Naive thymus-derived CD4-positive, alpha-beta T cell (primary cell): ENCODE data around the gene TRMT11. TPM values are rescaled to one million over a fixed set of nuclear protein-coding genes. Genes with fewer than 3 reads are reported as not detected.

Source experiments
- ATAC-seq: fragments of 150-1000 bp; cut with Tn5 transposase; 2 replicates; pipeline ENCODE4 v1.10.0; 2021; ENCODE audit warnings: mild to moderate bottlenecking, moderate library complexity
- CTCF ChIA-PET: fragments of 350-600 bp; sonication (Branson Sonifier 250); formaldehyde crosslinking; loops from one replicate; lab custom pipeline; 2021; ENCODE audit warnings: antibody characterized with exemption; lab: Charles Lee
- POLR2A ChIA-PET: fragments of 350-600 bp; sonication (Branson Sonifier 250); formaldehyde crosslinking; loops from one replicate; lab custom pipeline; 2021; ENCODE audit warnings: antibody characterized with exemption, inconsistent platforms; lab: Charles Lee
- DNase-seq, 9 donors: peaks; one replicate each; pipeline versions ENCODE4 v3.0.0 to v3.0.0-alpha.2; 2020 to 2022; ENCODE audit warnings: mixed read lengths in 1 of 9
- H3K27ac ChIP-seq: one replicate; pipeline ENCODE4 v1.7.0; 2013; ENCODE audit warnings: mild to moderate bottlenecking, low read depth, low read length, moderate library complexity
- H3K27me3 ChIP-seq, 2 donors: one replicate each; pipeline ENCODE4 v1.7.0; 2013; ENCODE audit warnings: low read length in 2 of 2, mild to moderate bottlenecking in 2 of 2, moderate library complexity in 2 of 2; ENCODE audit not compliant: control insufficient read depth in 2 of 2, insufficient read depth in 2 of 2
- H3K36me3 ChIP-seq, 3 experiments: 1 replicate in 2 of 3; 2 replicates in 1 of 3; pipeline ENCODE4 v1.7.0; 2013; ENCODE audit warnings: low read length in 3 of 3, mild to moderate bottlenecking in 3 of 3, moderate library complexity in 1 of 3; ENCODE audit not compliant: insufficient read depth in 3 of 3, control insufficient read depth in 2 of 3
- H3K4me1 ChIP-seq, 2 donors: one replicate each; pipeline ENCODE4 v1.7.0; 2013; ENCODE audit warnings: low read length in 2 of 2, mild to moderate bottlenecking in 2 of 2, moderate library complexity in 1 of 2; ENCODE audit not compliant: control insufficient read depth in 2 of 2, insufficient read depth in 2 of 2
- H3K4me3 ChIP-seq: 2 replicates; pipeline ENCODE4 v1.7.0; 2013; ENCODE audit warnings: mild to moderate bottlenecking, low read length
- H3K9me3 ChIP-seq, 3 experiments: 1 replicate in 2 of 3; 2 replicates in 1 of 3; pipeline ENCODE4 v1.7.0; 2013; ENCODE audit warnings: low read length in 3 of 3; ENCODE audit not compliant: control insufficient read depth in 2 of 3
- H3K27ac Mint-ChIP-seq, 9 donors: one replicate each; pipeline ENCODE4 v1.8.0; 2020 to 2022; ENCODE audit warnings: mixed read lengths in 9 of 9, mild to moderate bottlenecking in 8 of 9, moderate library complexity in 5 of 9, inconsistent platforms in 2 of 9
- H3K27me3 Mint-ChIP-seq, 5 donors: one replicate each; pipeline ENCODE4 v1.8.0; 2021 to 2022; ENCODE audit warnings: mixed read lengths in 5 of 5, mild to moderate bottlenecking in 1 of 5
- H3K36me3 Mint-ChIP-seq, 5 donors: one replicate each; pipeline ENCODE4 v1.8.0; 2020 to 2022; ENCODE audit warnings: mixed read lengths in 5 of 5, mild to moderate bottlenecking in 3 of 5, inconsistent platforms in 1 of 5
- H3K4me1 Mint-ChIP-seq, 7 donors: one replicate each; pipeline ENCODE4 v1.8.0; 2020 to 2022; ENCODE audit warnings: mixed read lengths in 7 of 7, mild to moderate bottlenecking in 3 of 7, inconsistent platforms in 1 of 7
- H3K4me3 Mint-ChIP-seq, 10 donors: one replicate each; pipeline ENCODE4 v1.8.0; 2020 to 2022; ENCODE audit warnings: mild to moderate bottlenecking in 10 of 10, mixed read lengths in 10 of 10, moderate library complexity in 6 of 10, inconsistent platforms in 2 of 10
- H3K9me3 Mint-ChIP-seq, 11 donors: one replicate each; pipeline ENCODE4 v1.8.0; 2020 to 2022; ENCODE audit warnings: mixed read lengths in 11 of 11, mild to moderate bottlenecking in 4 of 11, inconsistent platforms in 1 of 11, moderate library complexity in 1 of 11
- intact Hi-C, 2 donors: fragments of 100-400 bp; cut with micrococcal nuclease; formaldehyde crosslinking; loops; one replicate each; pipeline ENCODE4 v1.15.1; 2023
- polyA plus RNA-seq, 2 donors: library from polyadenylated mRNA; unstranded; fragments of 300-500 nt; fragmentation: Illumina TruSeq; gene quantifications; one replicate each; pipeline ENCODE4 v1.2.3, GENCODE V29; 2021
- total RNA-seq, 6 experiments: library from RNA in 5 of 6; stranded (reverse) in 5 of 6; gene quantifications; 1 replicate in 5 of 6; 2 replicates in 1 of 6; pipeline ENCODE4 v1.2.3 and lab custom pipeline; 2021 to 2026

TRMT11 gene
- total and polyA plus RNA-seq, 7 experiments from 2014 or later = 12.4 to 34.1 (median 17.0) TPM

DNA sequence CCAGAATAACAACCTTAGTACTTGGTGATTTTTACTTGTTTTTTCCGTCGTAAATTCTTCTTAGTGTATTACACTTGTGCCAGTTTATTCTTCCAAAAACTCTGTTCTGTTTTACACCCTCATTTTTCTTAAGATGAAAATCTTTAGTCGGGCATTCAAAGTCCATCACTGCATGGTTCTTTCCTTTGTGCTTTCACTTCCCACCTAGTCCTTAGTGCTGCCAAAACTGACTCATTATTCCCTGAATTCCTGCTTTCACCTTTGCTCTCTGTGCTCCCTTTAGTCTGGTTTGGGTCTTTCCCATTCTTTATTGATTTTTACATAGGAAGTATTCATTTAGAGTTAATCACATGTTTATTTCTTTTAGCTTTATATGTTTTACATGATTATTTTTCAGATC lies 3.3 kb downstream of the TRMT11 start:
- DNase-seq (no peak), ATAC-seq (no peak)
- Histone ChIP-seq H3K4me1 (peaks cover 14 to 21% of the 10 kb centered on the region in 2 donors), H3K36me3 (peaks cover 0 to 7% (median 0%) of the 10 kb centered on the region in 3 experiments), H3K9me3 (no peaks in the 10 kb centered on the region), H3K27ac (no peak overlapping the region), H3K4me3 (no peak overlapping the region), H3K27me3 (no peaks in the 10 kb centered on the region)
- H3K27ac Mint-ChIP-seq = peak overlapping the region in 7 of 9 donors; percentile 0 to 63 (median 21)
- CTCF ChIA-PET = no interaction called here
- intact Hi-C loops = loop anchor here (5.0 to 10.0 kb wide), 6 partner anchors 435 to 1528 kb away; partner anchors contain the start of genes RNF146 (in 2 of the 2), HDDC2 (in 1 of the 2), MTCL3 (in 1 of the 2) and TPD52L1 (in 1 of the 2)
- H3K36me3 Mint-ChIP-seq = no peaks in the 10 kb centered on the region
- peak overlapping the region in 2 of 10 donors; percentile 5 to 42 for H3K4me3 Mint-ChIP-seq
- H3K27me3 Mint-ChIP-seq = no peaks in the 10 kb centered on the region
- POLR2A ChIA-PET = no interaction called here
- no peaks in the 10 kb centered on the region for H3K9me3 Mint-ChIP-seq
- H3K4me1 Mint-ChIP-seq = peaks cover 0 to 47% (median 28%) of the 10 kb centered on the region in 7 donors

DNA sequence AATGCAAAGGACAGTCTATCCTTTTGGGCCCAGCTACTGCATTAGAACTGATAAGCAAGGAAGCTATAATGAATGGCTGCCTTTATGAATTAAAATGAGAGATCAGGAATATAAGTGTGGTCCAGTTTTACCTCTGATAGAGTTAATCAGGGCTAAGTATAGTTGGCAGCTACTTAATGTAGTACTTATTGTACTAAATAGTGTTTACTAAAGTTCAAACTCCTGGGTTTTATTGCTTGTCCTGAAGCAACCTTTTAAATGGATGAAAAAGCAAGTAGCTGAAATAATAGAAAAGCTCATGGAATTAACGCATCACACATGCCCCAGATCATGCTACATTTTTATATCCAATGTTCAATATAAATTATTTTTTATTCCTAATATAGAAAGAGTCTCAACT lies 5.3 kb downstream of the TRMT11 start:
- Mint-ChIP-seq H3K36me3 (no peaks in the 10 kb centered on the region), H3K4me3 (no peak overlapping the region), H3K9me3 (peaks cover 0 to 2% (median 0%) of the 10 kb centered on the region in 11 donors), H3K27me3 (no peaks in the 10 kb centered on the region), H3K4me1 (peaks cover 9 to 60% (median 41%) of the 10 kb centered on the region in 7 donors), H3K27ac (peak overlapping the region in 2 of 9 donors; percentile 39 to 79)
- intact Hi-C loops = loop anchor here in 1 of 2 donors (10.0 kb wide), 1 partner anchor 433 kb away; no protein-coding TSS in a partner anchor
- peaks cover 0 to under 1% (median 0%) of the 10 kb centered on the region in 3 experiments for H3K36me3 ChIP-seq
- ChIA-PET POLR2A (interaction anchor here (1.0 to 1.6 kb wide), 2 partner anchors 34 to 201 kb away, joined by 4 to 6 read pairs; partner anchors contain the start of genes HINT3 and NCOA7), CTCF (interaction anchor here (1.3 kb wide), 1 partner anchor 17 kb away, joined by 3 read pairs; no protein-coding TSS in a partner anchor)
- H3K27ac ChIP-seq = no peak overlapping the region
- no peak overlapping the region for H3K4me3 ChIP-seq
- no peak for DNase-seq
- H3K4me1 ChIP-seq = peaks cover 7 to 16% of the 10 kb centered on the region in 2 donors
- no peak for ATAC-seq
- H3K27me3 ChIP-seq = no peaks in the 10 kb centered on the region
- H3K9me3 ChIP-seq = no peaks in the 10 kb centered on the region

DNA sequence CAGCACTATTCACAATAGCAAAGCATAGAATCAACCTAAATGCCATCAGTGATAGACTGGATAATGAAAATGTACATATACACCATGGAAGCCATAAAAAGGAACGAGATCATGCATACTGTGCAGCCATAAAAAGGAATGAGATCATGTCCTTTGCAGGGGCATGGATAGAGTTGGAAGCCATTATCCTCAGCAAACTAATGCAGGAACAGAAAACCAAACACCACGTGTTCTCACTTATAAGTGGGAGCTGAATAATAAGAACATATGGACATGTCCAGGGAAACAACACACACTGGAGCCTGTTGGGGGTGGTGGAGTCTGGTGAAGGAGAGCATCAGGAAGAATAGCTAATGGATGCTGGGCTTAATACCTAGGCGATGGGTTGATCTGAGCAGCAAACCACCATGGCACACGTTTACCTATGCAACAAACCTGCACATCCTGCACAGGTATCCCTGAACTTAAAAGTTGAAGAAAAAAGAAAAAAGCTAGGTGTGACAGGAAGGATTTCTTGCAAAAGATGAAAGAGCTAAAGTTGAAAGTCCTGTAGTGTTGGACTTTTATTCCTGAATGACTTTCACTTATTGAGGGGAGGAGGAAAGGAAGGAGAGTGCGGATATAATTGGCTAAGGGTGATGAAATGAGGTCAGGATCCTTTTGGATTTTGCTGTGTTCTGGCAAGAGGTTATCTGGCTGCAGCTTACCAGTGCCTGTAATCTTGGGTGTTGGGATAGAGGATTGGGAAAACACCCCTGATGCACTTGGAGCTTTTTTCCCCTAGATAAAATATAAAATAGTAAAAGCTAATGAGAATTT lies 8.5 kb downstream of the TRMT11 start:
- intact Hi-C loops = loop anchor here (5.0 to 10.0 kb wide), 2 partner anchors 430 to 1347 kb away; partner anchors contain the start of gene ECHDC1 (in 1 of the 2)
- Mint-ChIP-seq H3K27ac (peak overlapping the region in 5 of 9 donors; percentile 0 to 65 (median 50)), H3K9me3 (peaks cover 0 to 2% (median 0%) of the 10 kb centered on the region in 11 donors)

DNA sequence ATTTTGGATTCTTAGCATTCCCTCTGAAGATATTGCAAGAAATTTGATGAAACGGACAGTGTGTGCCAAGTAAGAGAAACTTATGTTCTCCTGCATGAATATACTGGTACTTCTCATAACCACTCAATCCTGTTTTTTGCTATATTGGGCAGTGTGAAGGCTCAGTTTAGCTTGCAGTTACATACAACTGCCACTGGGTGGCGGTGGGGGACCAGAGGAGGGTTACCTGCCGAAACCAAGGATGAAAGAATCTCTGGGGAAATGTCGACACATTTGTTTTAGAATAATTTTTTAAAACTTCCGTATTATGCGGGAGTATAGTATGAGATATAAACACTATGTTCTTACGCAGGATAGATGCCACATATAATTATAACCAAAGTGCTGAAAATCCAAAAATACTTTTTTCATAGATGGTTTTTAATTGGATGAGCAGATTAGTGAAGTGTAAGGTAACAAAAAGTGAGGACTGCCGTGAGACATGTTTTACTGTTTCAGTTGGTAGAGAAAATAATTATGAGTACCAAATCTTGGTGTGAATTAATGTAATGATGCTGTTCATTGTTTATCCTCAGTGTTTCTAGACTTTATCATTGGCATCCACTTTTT lies 9.7 kb downstream of the TRMT11 start:
- Histone ChIP-seq H3K4me3 (peak overlapping the region; percentile 42), H3K36me3 (peaks cover 0 to 6% (median 4%) of the 10 kb centered on the region in 3 experiments), H3K9me3 (no peaks in the 10 kb centered on the region), H3K4me1 (no peaks in the 10 kb centered on the region), H3K27me3 (no peaks in the 10 kb centered on the region), H3K27ac (no peak overlapping the region)
- ChIA-PET CTCF (interaction anchor here (0.5 to 1.6 kb wide), 9 partner anchors 8 to 205 kb away, joined by 3 to 11 read pairs (median 4); partner anchors contain the start of genes NCOA7 and TRMT11), POLR2A (interaction anchor here (1.2 to 1.6 kb wide), 2 partner anchors 9 to 215 kb away, joined by 4 to 9 read pairs; partner anchors contain the start of gene TRMT11)
- Mint-ChIP-seq H3K4me3 (peak overlapping the region; percentile 66 to 87 (median 77)), H3K4me1 (peaks cover 10 to 44% (median 41%) of the 10 kb centered on the region in 7 donors), H3K27ac (peak overlapping the region in 6 of 9 donors; percentile 8 to 63 (median 24)), H3K36me3 (peaks cover 0 to 33% (median 23%) of the 10 kb centered on the region in 5 donors), H3K9me3 (peaks cover 0 to 2% (median 0%) of the 10 kb centered on the region in 11 donors), H3K27me3 (no peaks in the 10 kb centered on the region)
- intact Hi-C loops = loop anchor here (1.0 to 10.0 kb wide), 11 partner anchors 10 to 1543 kb away; partner anchors contain the start of genes CENPW (in 1 of the 2), ECHDC1 (in 1 of the 2), RNF146 (in 1 of the 2) and TRMT11 (in 1 of the 2)
- DNase-seq = peak; percentile 51 to 78 (median 72)
- peak; percentile 99 for ATAC-seq

More for the DNA sequence above, 8.5 kb downstream of the TRMT11 start:
- Mint-ChIP-seq H3K36me3 (peaks cover 0 to 21% (median 19%) of the 10 kb centered on the region in 5 donors), H3K4me1 (peaks cover 9 to 53% (median 41%) of the 10 kb centered on the region in 7 donors), H3K4me3 (no peak overlapping the region), H3K27me3 (no peaks in the 10 kb centered on the region)
- H3K27ac ChIP-seq = no peak overlapping the region
- ATAC-seq = no peak
- POLR2A ChIA-PET = interaction anchor here (0.8 to 1.6 kb wide), 5 partner anchors 8 to 692 kb away, joined by 3 to 9 read pairs (median 4); partner anchors contain the start of genes NCOA7 and TRMT11
- peaks cover 0 to 4% (median 0%) of the 10 kb centered on the region in 3 experiments for H3K36me3 ChIP-seq
- H3K4me1 ChIP-seq = no peaks in the 10 kb centered on the region
- H3K4me3 ChIP-seq = no peak overlapping the region
- no peaks in the 10 kb centered on the region for H3K9me3 ChIP-seq
- DNase-seq = no peak
- CTCF ChIA-PET = interaction anchor here (1.0 to 2.0 kb wide), 7 partner anchors 8 to 36 kb away, joined by 3 to 11 read pairs (median 5); partner anchors contain the start of gene TRMT11
- no peaks in the 10 kb centered on the region for H3K27me3 ChIP-seq

DNA sequence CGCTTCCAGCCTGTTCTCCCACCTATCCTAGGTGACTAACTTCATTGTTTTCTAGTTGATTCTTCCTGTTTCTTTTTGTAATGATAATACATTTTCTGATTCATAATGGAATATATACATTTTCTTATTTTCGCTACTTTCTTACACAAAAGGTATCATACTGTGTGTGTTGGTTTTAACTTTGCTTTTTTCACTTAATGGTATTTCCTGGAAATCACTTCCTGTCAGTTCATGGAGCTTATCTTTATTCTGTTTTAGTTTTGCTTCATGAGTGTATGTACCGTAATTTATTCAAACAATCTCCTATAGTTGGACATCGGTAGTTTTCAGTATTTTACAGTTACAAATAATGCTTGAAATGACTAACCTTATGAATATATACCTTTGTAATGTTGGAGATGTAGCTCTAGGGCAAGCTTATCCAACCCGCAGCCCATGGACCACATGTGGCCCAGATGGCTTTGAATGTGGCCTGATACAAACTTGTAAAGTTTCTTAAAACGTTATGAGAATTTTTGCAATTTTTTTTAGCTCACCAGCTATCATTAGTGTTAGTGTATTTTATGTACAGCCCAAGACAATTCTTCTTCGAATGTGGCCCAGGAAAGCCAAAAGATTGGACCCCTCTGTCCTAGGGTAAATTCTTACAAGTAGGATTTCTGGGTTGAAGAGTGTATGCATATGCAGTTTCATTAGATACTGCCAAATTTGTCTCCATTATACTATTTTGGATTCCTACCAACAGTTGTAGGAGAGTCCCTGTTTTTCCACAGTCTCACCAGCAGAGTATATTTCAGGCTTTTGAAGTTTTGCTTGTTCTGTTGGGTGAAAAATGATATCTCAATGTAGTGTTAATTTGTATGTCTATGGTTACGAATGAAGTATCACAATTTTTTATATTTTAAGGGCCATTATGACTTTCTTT lies 16.7 kb downstream of the TRMT11 start:
- POLR2A ChIA-PET = interaction anchor here (1.3 to 2.0 kb wide), 2 partner anchors 16 to 47 kb away, joined by 3 to 4 read pairs; partner anchors contain the start of gene HINT3
- H3K27ac ChIP-seq = no peak overlapping the region
- no peaks in the 10 kb centered on the region for H3K27me3 Mint-ChIP-seq
- intact Hi-C loops = no loop called here
- peaks cover under 1 to 54% (median 31%) of the 10 kb centered on the region in 5 donors for H3K36me3 Mint-ChIP-seq
- H3K36me3 ChIP-seq = peaks cover 0 to 9% (median 6%) of the 10 kb centered on the region in 3 experiments
- peaks cover 10 to 28% (median 19%) of the 10 kb centered on the region in 7 donors for H3K4me1 Mint-ChIP-seq
- no peaks in the 10 kb centered on the region for H3K4me1 ChIP-seq
- CTCF ChIA-PET = interaction anchor here (0.6 to 1.7 kb wide), 4 partner anchors 7 to 659 kb away, joined by 3 to 7 read pairs (median 4); no protein-coding TSS in a partner anchor
- no peaks in the 10 kb centered on the region for H3K9me3 ChIP-seq
- no peaks in the 10 kb centered on the region for H3K27me3 ChIP-seq
- no peak for DNase-seq
- H3K4me3 ChIP-seq = no peak overlapping the region
- no peak for ATAC-seq
- H3K9me3 Mint-ChIP-seq = no peaks in the 10 kb centered on the region
- H3K4me3 Mint-ChIP-seq = peak overlapping the region in 7 of 10 donors; percentile 11 to 63 (median 36)
- H3K27ac Mint-ChIP-seq = peak overlapping the region in 3 of 9 donors; percentile 45 to 72 (median 51)
